HEK293 (cell line): ENCODE results near the gene CPB2.

Source experiments
- CTCF ChIA-PET: fragments of 350-600 bp; formaldehyde crosslinking; extraction: SDS; loops from one replicate; lab custom pipeline; 2021; ENCODE audit warnings: antibody characterized with exemption; lab: Yijun Ruan, JAX
- POLR2A ChIA-PET: fragments of 300-600 bp; formaldehyde crosslinking; extraction: SDS; loops from one replicate; lab custom pipeline; 2020; ENCODE audit warnings: antibody characterized with exemption, inconsistent platforms; lab: Yijun Ruan, JAX
- H3K27ac ChIP-seq: fragments of 200-500 bp; sonication (Bioruptor generic); 2 replicates; pipeline ENCODE4 v1.5.1; 2014; ENCODE audit warnings: low read depth, low read length, control low read depth, inconsistent platforms; ENCODE audit errors: extremely low read depth
- H3K36me3 ChIP-seq, 2 experiments: fragments of 200-500 bp in 1 of 2; sonication (Bioruptor generic) in 1 of 2; 1 replicate in 1 of 2; 2 replicates in 1 of 2; pipeline ENCODE4 v1.5.1; 2014 to 2017; ENCODE audit warnings: inconsistent platforms in 2 of 2, low read length in 2 of 2; ENCODE audit not compliant: control insufficient read depth in 2 of 2, insufficient read depth in 1 of 2
- H3K4me1 ChIP-seq: fragments of 200-500 bp; sonication (Bioruptor generic); 2 replicates; pipeline ENCODE4 v1.5.1; 2014; ENCODE audit warnings: mild to moderate bottlenecking, low read length, inconsistent platforms; ENCODE audit not compliant: control insufficient read depth, insufficient read depth
- H3K4me3 ChIP-seq: 2 replicates; pipeline ENCODE4 v1.5.1; 2011; ENCODE audit warnings: low read depth, mild to moderate bottlenecking, control low read depth, low read length, moderate library complexity
- H3K9me3 ChIP-seq: fragments of 200-500 bp; sonication (Bioruptor generic); 2 replicates; pipeline ENCODE4 v1.5.1; 2014; ENCODE audit warnings: low read depth, low read length, inconsistent platforms; ENCODE audit not compliant: control insufficient read depth, insufficient read depth
- GLIS2 ChIP-seq: fragments of 450-650 bp; formaldehyde crosslinking; IDR thresholded peaks from 2 replicates; pipeline ENCODE4 v1.5.1; 2016; ENCODE audit warnings: missing biosample characterization, missing genetic modification characterization
- MYNN ChIP-seq: fragments of 450-650 bp; formaldehyde crosslinking; IDR thresholded peaks from 2 replicates; pipeline ENCODE4 v1.5.1; 2016; ENCODE audit warnings: missing biosample characterization, missing genetic modification characterization, borderline replicate concordance
- ZBTB20 ChIP-seq: fragments of 450-650 bp; formaldehyde crosslinking; IDR thresholded peaks from 2 replicates; pipeline ENCODE4 v1.5.1; 2016; ENCODE audit warnings: missing biosample characterization, missing genetic modification characterization
- ZFP3 ChIP-seq: fragments of 450-650 bp; formaldehyde crosslinking; IDR thresholded peaks from 2 replicates; pipeline ENCODE4 v1.5.1; 2016; ENCODE audit warnings: low read depth, missing biosample characterization, missing genetic modification characterization
- ZFP41 ChIP-seq: fragments of 450-650 bp; formaldehyde crosslinking; IDR thresholded peaks from 2 replicates; pipeline ENCODE4 v1.5.1; 2016; ENCODE audit warnings: missing biosample characterization, missing genetic modification characterization, borderline replicate concordance
- ZNF174 ChIP-seq: fragments of 450-650 bp; formaldehyde crosslinking; IDR thresholded peaks from 2 replicates; pipeline ENCODE4 v1.5.0; 2017; ENCODE audit warnings: missing biosample characterization, mild to moderate bottlenecking, missing genetic modification characterization
- ZNF239 ChIP-seq: fragments of 450-650 bp; formaldehyde crosslinking; IDR thresholded peaks from 2 replicates; pipeline ENCODE4 v1.5.1; 2016; ENCODE audit warnings: missing biosample characterization, missing genetic modification characterization
- ZNF280C ChIP-seq: fragments of 450-650 bp; formaldehyde crosslinking; IDR thresholded peaks from 2 replicates; pipeline ENCODE4 v1.5.1; 2016; ENCODE audit warnings: missing biosample characterization, missing genetic modification characterization
- ZNF596 ChIP-seq: fragments of 450-650 bp; IDR thresholded peaks from 2 replicates; pipeline ENCODE4 v1.5.0; 2018; ENCODE audit warnings: missing biosample characterization, mild to moderate bottlenecking, missing genetic modification characterization, moderate library complexity
- ZNF645 ChIP-seq: fragments of 450-650 bp; formaldehyde crosslinking; IDR thresholded peaks from 2 replicates; pipeline ENCODE4; 2016; ENCODE audit warnings: missing biosample characterization, missing genetic modification characterization
- TF ChIP-seq, protein P1 (sequence below): fragments of 450-650 bp; formaldehyde crosslinking; IDR thresholded peaks from 2 replicates; pipeline ENCODE4 v1.5.1; 2016; ENCODE audit warnings: missing biosample characterization, missing genetic modification characterization
- TF ChIP-seq, protein P2 (sequence below): fragments of 450-650 bp; formaldehyde crosslinking; IDR thresholded peaks from 2 replicates; pipeline ENCODE4 v1.5.1; 2016; ENCODE audit warnings: missing biosample characterization, missing genetic modification characterization, borderline replicate concordance
- TF ChIP-seq, protein P3 (sequence below): fragments of 450-650 bp; formaldehyde crosslinking; IDR thresholded peaks from 2 replicates; pipeline ENCODE4 v1.5.1; 2016; ENCODE audit warnings: missing biosample characterization, missing genetic modification characterization

The CPB2 gene

DNA sequence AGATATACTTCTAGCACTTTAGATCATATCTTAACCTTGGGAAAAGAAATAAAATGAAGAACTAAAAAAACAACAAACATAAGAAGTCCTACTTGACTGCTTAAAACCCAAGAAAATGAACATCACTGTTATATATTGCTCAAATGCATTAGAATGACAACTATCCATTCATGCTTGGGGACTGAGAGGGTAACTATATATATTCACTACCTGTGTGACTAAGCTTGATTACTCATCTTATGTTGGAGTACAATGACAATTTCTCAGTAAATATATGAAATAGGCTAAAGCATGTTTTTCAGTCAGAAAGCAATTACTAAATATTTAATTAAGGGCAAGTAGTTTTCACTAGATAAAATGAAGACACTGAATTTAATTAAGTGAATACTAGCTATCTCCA, 92.4 kb downstream of the CPB2 start:
- no peak for TF ChIP-seq ZNF645 (tag by site-specific recombination)
- TF ChIP-seq, protein P1, sequence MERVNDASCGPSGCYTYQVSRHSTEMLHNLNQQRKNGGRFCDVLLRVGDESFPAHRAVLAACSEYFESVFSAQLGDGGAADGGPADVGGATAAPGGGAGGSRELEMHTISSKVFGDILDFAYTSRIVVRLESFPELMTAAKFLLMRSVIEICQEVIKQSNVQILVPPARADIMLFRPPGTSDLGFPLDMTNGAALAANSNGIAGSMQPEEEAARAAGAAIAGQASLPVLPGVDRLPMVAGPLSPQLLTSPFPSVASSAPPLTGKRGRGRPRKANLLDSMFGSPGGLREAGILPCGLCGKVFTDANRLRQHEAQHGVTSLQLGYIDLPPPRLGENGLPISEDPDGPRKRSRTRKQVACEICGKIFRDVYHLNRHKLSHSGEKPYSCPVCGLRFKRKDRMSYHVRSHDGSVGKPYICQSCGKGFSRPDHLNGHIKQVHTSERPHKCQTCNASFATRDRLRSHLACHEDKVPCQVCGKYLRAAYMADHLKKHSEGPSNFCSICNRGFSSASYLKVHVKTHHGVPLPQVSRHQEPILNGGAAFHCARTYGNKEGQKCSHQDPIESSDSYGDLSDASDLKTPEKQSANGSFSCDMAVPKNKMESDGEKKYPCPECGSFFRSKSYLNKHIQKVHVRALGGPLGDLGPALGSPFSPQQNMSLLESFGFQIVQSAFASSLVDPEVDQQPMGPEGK (tag by site-specific recombination) = no peak
- TF ChIP-seq ZFP3 (tag by site-specific recombination) = no peak
- TF ChIP-seq ZNF596 (tag by site-specific recombination) = no peak
- TF ChIP-seq, protein P2, sequence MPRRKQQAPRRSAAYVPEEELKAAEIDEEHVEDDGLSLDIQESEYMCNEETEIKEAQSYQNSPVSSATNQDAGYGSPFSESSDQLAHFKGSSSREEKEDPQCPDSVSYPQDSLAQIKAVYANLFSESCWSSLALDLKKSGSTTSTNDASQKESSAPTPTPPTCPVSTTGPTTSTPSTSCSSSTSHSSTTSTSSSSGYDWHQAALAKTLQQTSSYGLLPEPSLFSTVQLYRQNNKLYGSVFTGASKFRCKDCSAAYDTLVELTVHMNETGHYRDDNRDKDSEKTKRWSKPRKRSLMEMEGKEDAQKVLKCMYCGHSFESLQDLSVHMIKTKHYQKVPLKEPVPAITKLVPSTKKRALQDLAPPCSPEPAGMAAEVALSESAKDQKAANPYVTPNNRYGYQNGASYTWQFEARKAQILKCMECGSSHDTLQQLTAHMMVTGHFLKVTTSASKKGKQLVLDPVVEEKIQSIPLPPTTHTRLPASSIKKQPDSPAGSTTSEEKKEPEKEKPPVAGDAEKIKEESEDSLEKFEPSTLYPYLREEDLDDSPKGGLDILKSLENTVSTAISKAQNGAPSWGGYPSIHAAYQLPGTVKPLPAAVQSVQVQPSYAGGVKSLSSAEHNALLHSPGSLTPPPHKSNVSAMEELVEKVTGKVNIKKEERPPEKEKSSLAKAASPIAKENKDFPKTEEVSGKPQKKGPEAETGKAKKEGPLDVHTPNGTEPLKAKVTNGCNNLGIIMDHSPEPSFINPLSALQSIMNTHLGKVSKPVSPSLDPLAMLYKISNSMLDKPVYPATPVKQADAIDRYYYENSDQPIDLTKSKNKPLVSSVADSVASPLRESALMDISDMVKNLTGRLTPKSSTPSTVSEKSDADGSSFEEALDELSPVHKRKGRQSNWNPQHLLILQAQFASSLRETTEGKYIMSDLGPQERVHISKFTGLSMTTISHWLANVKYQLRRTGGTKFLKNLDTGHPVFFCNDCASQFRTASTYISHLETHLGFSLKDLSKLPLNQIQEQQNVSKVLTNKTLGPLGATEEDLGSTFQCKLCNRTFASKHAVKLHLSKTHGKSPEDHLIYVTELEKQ (tag by site-specific recombination) = no peak
- TF ChIP-seq ZBTB20 (tag by site-specific recombination) = no peak
- TF ChIP-seq ZNF280C (tag by site-specific recombination) = no peak
- TF ChIP-seq, protein P3, sequence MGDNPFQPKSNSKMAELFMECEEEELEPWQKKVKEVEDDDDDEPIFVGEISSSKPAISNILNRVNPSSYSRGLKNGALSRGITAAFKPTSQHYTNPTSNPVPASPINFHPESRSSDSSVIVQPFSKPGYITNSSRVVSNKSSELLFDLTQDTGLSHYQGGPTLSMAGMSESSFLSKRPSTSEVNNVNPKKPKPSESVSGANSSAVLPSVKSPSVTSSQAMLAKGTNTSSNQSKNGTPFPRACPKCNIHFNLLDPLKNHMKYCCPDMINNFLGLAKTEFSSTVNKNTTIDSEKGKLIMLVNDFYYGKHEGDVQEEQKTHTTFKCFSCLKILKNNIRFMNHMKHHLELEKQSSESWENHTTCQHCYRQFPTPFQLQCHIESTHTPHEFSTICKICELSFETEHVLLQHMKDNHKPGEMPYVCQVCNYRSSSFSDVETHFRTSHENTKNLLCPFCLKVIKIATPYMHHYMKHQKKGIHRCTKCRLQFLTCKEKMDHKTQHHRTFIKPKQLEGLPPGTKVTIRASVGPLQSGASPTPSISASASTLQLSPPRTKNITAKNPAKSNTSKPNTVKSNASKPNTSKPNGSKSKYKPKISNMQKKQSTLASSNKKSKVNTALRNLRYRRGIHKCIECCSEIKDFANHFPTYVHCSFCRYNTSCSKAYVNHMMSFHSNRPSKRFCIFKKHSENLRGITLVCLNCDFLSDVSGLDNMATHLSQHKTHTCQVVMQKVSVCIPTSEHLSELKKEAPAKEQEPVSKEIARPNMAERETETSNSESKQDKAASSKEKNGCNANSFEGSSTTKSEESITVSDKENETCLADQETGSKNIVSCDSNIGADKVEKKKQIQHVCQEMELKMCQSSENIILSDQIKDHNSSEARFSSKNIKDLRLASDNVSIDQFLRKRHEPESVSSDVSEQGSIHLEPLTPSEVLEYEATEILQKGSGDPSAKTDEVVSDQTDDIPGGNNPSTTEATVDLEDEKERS = no peak
- no peak for TF ChIP-seq ZNF239
- no peak for TF ChIP-seq MYNN (tag by site-specific recombination)
- no peak for TF ChIP-seq GLIS2
- TF ChIP-seq ZNF174 (tag by site-specific recombination) = no peak
- TF ChIP-seq ZFP41 (tag by site-specific recombination) = no peak
- Histone ChIP-seq H3K4me1 (no peaks in the 10 kb centered on the region), H3K27ac (no peak overlapping the region), H3K9me3 (no peaks in the 10 kb centered on the region), H3K36me3 (peaks cover 12 to 42% of the 10 kb centered on the region in 2 experiments), H3K4me3 (no peak overlapping the region)
- POLR2A ChIA-PET = no interaction called here
- CTCF ChIA-PET = no interaction called here
